ENCODE data around the gene TRIM9.
"Not testable (repeated sequence)": the region's sequence is repeated elsewhere in the genome, so short reads cannot be mapped to it uniquely, and the experiment has no call there.

TRIM9 gene

DNA sequence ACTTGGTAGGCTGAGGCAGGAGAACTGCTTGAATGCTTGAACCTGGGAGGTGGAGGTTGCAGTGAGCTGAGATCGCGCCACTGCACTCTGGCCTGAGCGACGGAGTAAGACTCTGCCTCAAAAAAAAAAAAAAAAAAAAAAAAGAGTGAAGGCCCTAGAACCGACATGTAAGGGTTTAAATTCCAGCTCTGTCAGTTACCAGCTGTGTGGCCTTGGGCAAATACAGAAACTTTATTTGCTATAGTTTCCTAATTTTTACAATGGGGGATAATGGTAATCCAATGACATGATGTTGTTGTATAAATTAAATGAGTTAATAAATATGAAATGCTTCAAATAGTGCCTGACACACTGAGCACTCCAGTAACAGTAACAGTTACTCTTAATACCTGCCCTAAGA, 131.0 kb downstream of the TRIM9 start:
- DNase-seq (ENCODE audit: low spot score), result no peak

DNA sequence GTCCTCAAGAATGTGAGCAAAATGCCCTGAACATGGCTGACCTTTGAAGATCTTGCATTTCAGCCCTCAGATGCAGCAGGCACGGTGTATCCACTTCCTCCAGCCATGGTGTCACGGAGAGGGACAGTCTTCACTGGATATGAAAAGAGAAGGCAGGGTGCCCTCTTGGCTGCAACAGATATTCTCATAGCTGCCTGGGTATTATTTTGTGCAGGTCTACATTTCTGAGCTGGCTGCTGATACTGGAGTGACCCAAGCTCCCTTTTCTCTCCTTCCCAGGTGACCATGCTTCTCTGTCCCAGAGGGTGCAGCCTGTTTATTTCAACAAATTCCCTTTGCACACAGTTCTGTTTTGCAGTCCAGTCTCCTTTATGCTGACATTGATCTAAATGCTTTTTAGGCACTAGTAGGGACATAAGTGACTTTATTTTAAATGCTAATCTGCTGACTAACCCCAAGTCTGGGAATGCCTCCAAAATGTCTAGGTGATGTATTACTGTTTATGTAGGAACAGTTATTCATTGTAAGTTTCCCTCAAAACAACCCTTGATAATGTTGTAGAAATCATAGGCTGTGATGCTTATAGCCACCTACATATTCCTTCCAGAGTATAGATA, 133.2 kb downstream of the TRIM9 start:
- DNase-seq (ENCODE audit: low spot score), result peak; percentile 35

DNA sequence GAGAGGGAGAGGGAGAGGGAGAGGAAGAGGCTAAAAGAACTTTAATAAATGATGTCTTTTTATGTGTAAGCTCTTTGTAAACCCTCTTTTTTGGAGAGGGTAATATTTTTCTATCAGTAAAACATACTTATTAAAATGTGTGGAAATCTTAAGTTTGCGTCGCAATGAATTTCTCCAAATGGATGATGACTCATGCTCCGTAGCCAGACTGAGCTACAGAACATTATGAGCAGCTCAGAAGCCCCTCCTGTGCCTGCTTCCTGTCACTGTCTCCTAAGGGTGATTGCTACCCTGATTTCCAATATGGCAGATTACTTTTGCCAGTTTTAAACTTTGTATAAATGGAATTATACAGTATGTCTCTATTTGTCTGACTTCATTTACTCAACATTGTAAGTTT, 137.6 kb downstream of the TRIM9 start:
- no peak for DNase-seq (ENCODE audit: low spot score)

DNA sequence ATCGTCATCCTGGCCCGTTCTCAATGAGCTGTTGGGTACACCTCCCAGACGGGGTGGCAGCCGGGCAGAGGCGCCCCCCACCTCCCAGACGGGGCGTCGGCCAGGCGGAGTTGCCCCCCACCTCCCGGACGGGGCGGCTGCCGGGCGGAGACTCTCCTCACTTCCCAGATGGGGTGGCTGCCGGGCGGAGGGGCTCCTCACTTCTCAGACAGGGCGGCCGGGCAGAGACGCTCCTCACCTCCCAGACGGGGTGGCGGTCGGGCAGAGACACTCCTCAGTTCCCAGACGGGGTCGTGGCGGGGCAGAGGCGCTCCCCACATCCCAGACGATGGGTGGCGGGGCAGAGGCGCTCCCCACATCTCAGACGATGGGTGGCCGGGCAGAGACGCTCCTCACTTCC, 138.5 kb downstream of the TRIM9 start:
- not testable (repeated sequence) for DNase-seq (ENCODE audit: low spot score)

DNA sequence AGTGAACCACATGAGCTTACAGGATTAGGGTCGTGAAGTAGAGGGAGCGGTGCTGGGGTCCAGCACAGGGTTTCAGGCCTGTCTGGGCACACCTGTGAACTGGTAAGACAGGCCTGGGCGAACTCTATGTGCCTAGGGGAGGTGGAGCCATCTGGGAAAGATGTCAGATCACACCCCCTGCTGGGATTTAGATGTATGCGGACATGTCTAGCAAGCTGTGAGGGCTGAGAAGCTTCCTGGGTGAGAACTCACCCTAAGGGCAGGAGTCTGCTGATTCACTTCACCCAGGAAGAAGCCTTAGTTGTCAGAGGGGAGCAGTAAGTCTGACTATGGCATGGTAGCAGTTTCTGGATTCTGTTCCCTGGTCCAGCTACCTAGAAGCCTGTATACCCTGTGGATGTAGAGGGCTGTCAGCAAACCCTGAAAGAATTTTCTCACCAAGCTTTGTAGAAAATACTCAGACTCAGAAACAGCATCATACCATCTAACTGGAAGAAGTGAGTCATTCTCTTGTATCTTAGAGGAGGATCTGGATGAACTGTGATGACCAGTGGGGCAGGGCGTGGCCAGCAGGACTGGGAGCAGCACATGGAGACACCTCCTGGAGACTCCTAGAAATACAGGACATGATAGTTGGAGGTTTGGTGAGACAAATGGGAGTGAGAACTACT, 139.4 kb downstream of the TRIM9 start:
- DNase-seq (ENCODE audit: low spot score), result peak; percentile 97

DNA sequence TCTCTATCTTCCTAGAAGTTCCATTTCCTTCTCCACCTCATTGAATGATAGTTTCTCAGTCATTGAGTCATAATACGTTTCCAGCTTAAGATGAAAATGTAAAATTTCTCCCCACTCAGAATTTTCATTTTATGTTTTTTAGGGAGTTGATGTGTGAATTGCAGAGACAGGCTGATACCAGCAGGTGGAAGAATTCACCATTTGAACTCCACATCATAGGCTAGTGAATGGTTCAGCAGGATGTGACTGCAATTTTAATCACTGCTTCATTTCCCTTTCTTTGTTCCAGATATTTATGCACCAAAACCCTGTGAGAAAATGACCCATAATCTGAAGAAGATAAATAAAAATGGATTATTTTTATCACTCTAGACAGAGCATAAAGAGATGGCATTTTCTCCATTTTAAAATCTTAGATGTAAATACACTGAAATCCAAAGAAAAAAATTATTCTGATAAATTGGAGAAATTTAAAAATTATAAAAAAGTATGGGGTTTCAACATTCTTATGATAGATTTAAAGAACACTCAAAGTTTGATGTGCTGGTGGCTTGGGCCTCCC, 140.0 kb downstream of the TRIM9 start:
- DNase-seq (ENCODE audit: low spot score), result peak; percentile 92

DNA sequence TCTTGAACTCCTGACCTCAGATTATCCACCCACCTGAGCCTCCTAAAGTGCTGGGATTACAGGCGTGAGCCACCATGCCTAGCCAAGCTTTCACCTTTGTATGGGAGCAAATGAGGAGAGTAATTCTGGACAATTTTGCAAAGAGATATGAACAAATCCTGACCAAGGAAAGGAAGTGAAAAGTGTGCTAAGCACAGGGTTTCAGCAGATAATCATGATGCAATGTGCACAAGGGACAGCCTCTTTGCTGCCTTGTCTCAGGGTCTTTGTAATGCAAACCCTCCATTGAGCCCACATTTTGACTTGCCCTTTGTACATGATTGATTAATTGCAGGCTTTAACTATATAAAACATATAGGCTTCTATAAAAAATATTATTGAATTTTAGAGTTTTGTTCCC, 141.4 kb downstream of the TRIM9 start:
- DNase-seq (ENCODE audit: low spot score), result no peak

DNA sequence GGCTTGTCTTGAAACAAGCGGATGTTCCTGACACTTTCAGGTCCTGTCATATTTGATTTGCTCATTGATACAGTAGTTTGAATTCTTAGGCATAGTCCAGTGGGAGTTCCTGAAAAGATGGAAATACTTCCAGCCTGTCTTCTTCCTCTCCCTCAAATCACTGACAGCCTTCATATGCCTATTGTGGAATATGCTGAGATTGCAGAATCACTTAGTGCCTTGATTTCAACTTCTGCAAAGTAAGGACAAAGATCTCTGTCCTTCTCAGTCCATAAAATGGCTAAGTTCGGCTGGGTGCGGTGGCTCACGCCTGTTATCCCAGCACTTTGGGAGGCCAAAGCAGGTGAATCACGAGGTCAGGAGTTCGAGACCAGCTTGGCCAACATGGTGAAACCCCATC, 143.9 kb downstream of the TRIM9 start:
- no peak for DNase-seq (ENCODE audit: low spot score)

DNA sequence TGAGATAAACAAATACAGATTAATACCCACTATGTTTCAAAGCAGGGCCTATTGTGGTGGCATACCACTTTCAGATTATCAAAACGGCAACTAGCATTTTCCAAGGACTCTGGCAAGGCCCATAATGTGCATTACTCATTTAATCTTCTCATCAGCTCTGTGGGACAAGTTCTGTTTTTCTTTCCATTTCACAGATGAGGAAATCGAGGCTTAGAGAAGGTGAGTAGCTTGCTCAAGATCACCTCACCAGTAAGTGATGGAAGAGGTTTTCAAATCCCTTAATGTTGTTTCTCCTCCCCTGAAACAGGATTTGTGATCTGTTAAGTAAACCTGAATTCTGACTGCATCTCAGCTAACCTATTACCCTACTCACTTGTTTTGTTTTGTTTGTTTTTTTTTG, 146.7 kb downstream of the TRIM9 start:
- no peak for DNase-seq (ENCODE audit: low spot score)

DNA sequence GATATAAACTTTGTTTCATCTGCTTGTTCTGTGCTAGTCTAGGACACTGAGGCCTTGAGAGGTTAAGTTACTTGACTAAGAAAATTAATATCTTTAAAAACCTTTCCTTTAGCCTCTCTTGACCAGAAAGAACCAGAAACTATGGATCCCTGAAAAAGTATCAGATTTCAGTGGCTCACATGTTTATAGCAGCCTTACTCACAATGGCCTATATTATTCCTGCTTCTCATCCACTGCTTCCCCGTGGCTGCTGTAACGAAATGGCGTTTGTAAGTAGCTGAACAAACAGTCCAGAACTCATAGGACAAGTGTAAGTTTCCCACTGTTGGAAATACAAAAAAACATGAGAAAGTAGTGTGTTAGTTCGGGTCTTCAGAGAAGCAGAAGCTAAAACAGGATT, 147.5 kb downstream of the TRIM9 start:
- no peak for DNase-seq (ENCODE audit: low spot score)

DNA sequence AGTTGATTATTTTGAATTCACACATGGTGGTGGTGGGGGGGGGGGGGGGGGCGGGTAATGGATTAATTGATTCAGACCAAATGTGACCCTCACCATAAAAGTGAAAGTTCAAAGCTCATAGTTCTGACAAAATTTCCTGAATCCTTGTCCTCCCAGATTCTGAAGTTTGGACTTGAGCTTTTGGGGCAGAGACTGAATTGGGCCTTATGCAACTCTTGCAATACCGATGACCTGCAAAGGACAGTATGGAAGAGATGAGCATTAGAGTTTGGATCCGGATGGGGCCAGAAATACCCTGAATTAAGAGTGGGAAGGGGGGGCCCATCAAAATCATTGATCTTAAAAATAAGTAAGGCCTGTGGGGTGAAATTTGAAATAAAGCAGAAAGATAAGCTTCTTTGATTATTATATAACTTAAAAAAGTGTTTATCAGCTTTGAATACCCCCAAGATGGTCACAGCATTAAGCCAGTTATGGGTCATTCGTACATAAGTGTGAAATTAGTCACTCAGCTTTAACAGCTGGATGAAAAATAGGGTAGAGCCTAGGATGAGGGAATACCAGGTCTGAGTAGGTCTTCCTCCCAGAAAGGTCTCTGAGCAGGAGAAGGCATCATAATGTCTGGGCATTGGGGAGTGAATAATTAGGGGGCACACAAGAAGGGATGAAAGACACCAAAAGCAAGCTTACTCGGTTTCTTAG, 148.5 kb downstream of the TRIM9 start:
- DNase-seq (ENCODE audit: low spot score), result peak; percentile 26

DNA sequence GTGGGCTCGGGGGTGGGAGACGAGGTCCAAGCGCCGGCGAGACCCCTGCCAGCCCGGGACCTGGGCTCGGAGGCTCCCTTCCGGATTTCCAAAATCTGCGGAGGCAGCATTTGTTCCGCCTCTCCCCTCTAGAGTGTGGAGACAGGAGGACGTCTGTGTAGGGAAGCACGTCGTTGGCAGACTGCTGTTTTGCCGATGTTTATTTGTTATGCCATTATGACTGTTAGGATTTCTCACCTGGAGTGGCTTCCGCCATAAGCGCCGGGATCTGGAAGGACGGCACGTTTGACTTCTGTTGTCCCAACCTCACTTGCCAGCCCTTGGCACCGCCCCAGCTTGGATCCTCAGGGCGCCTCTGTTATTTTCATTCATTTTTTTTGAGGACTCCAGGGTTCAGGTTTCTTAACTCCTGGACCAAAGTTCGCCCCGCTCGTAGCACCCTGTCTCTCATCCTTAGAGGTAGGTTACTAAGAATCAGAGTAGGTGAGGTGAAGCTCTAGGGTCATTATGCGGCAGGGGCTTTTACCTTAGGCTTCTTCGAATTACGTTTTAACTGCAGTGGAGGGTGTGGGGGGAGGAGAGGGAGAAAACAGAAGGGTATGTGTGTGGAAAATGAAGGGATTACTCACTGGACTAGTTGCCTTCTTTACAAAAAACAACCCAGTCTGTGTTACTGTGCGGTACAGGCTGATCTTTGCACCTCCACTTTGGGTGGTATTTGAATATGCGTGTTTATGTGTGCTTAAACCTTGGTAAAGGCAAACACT, 150.1 kb downstream of the TRIM9 start:
- DNase-seq (ENCODE audit: low spot score), result peak; percentile 61

DNA sequence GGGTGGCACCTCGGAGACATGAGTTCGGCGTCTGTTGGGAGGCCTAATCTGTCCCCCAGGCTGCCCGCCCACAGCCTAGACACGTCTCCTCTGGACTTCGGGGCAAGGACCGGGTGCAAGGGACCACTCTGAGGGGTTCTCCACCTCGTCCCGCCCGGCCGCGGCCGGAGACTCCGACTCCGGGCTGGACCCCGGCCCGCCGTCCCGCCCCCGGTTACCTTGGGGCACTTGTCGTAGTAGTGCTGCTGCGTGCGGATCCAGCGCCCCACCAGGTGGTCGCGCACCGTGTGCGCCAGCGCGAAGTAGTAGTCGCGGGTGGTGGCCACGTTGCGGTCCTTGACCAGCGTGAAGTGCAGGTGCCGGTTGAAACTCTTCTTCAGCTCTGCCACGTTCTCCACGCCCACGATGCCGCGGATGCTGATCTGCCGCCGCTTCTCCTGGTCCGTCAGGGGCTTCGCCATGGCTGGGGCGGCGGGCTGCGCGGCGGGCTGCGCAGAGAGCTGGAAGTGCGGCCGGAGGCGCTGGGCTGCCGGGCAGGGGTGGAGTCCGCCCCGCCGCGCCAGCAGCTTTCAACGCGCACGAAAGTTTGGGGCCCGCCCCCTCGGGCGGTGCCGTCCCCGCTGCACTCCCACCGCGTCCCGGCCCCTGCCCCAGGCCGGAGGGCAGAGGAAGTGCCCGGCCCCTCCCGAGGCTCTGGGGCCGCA, 150.8 kb downstream of the TRIM9 start, which contains the start of gene PYGL:
PYGL (minus strand) TSS at position 541 of the 704 bp plus-strand sequence; CDS start at position 461, 80 bp downstream.
- DNase-seq (ENCODE audit: low spot score), result peak; percentile 60

DNA sequence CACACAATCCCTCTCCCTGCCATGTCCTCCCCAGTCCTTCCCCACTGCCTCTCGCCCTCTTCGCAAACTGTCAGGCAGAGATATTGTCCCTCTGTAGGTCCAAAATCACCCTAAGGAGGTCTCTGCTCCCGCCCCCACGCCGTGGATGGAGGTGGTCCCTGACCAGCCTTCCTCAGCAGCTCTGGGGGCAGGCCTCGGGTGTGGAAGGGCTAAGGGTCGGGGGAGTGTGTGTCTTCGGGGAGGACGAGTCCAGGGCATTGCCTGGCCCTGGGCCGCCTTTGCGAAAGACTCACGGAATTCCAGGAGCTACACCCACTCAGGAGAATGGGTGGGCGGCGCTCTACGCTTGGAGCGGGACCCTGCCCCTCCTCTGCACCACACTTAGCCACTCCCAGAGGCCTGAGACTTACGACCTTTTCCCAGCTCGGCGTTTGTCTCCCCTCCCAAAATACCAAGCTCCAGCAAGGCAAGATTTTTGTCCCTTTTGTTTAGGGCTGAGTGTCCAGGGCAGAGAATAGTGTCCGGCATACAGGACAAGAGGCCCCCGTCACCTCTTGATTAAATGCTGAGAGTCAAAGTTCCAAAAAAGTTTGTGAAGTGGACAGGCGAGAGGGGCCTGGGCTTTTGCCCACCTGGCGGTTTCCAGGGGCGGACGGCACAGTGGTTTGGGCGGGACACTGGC, 151.5 kb downstream of the TRIM9 start:
- DNase-seq (ENCODE audit: low spot score), result peak; percentile 59

DNA sequence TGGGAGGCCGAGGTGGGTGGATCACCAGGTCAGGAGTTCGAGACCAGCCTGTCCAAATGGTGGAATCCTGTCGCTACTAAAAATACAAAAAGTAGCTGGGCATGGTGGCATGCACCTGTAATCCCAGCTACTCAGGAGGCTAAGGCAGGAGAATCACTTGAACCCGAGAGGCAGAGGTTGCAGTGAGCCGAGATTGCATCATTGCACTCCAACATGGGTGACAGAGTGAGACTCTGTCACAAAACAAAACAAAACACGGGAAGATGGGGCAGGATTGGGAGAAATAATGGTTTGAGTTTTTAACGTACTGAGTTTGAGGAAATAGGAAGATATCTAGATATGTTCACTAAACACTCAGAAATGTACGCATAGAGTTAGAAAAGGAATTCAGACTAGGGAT, 153.3 kb downstream of the TRIM9 start:
- not testable (repeated sequence) for DNase-seq (ENCODE audit: low spot score)

DNA sequence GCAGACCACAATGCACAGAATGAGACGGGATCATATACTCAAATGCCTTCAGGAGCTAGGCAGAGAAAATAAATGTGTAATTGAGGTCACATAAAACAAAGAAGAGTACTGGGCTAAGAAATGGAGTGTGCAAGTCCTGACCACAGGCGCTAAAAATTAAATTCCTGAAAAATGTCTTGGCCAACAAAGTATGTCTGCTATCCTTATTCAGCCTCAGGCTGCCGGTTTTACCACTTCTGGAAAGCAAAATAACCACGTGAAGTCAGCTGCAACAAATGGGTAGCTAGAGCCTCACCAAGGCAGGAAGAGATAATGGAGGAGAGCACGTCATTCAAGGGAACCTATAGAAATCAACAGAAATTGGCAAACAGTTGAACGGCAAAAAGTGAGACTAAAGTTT, 153.8 kb downstream of the TRIM9 start:
- DNase-seq (ENCODE audit: low spot score), result no peak

DNA sequence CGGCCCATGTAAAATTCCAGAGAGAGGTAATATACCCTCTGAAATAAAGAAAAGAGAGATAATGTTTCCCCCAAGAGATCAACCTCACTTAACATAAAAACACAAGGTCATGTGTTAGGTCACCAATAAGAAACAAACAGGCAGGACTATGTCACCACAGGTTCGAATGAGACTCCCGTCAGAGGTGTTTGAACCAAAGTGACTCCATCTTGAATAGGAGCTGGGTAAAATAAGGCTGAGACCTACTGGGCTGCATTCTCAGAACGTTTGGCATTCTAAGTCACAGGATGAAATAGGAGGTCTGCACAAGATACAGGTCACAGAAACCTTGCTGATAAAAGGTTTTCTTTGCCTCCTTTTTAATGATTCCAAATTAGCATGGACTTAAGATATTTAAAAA, 157.1 kb downstream of the TRIM9 start:
- DNase-seq (ENCODE audit: low spot score), result no peak

DNA sequence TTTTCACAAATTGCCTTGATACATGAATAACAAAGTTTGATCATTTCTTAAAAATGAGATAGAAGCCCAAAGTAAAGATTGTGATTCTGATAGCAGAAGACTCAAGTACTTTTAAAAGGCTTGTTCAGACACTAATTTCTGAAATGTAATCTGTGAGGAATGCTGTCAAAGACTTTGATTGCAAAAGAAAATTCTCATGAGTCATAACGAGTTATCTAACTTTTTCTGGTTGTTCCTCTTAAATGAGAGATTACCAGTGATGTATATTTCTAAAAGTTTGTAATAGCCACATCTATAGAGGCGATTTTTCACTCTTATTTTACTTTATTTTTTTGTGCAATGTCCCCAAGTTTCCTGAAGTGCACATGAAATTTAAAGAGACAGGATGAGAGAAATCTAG, 157.6 kb downstream of the TRIM9 start:
- peak; percentile 40 for DNase-seq (ENCODE audit: low spot score)

DNA sequence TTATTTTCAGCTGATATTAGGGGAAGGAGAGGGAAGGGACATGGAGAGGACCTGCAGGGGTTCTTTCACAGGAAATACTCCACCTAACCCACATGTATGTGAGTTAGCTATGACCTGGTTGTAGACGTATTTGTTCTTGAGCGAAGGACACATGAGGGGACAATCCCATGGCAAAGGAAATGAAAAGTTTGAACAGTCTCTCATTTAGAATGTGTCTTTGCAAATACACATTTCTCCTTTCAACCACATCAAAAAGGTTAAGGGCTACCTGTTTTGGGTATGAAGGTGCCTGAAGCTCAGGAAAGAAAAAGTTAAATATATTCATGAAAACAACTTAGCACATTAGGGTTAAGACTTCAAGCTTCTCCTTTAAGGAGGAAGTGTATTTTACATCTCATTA, 158.0 kb downstream of the TRIM9 start:
- DNase-seq (ENCODE audit: low spot score), result no peak

DNA sequence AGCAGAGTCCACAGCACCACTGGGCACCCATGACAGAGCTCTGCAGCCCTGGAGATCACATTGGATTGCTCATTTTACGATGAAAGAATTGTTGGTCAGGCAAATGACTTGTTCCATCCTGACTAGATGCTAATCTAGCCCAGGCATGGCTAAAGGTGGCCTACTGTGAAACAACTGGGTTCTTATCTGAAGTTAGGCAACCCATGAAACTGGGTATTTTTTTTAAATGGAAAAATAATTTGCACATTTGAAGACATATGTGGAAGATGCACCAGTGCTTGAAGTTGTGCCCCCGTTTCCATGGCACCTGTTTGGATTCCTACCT, 158.9 kb downstream of the TRIM9 start:
- no peak for DNase-seq (ENCODE audit: low spot score)

Measured in RKO (cell line).